OCI-LY1 (cell line): ENCODE data around the gene NUBP2.
A peak's percentile ranks its signal among the peaks of the same experiment; 100 is the strongest.

Experiments used
- EZH2 ChIP-seq: fragments of 200-600 bp; sonication (generic), shearing (Covaris generic); IDR thresholded peaks from 2 replicates; pipeline ENCODE4 v1.8.0; 2017; ENCODE audit warnings: borderline replicate concordance, mixed run types, mild to moderate bottlenecking, antibody characterized with exemption, low read length, moderate library complexity, mixed read lengths
- TF ChIP-seq, protein P1 (sequence below): fragments of 200-600 bp; sonication (generic), shearing (Covaris generic); IDR thresholded peaks from 2 replicates; pipeline ENCODE4 v1.5.1; 2017; ENCODE audit warnings: mild to moderate bottlenecking, antibody characterized with exemption, low read length, moderate library complexity, mixed read lengths

DNA sequence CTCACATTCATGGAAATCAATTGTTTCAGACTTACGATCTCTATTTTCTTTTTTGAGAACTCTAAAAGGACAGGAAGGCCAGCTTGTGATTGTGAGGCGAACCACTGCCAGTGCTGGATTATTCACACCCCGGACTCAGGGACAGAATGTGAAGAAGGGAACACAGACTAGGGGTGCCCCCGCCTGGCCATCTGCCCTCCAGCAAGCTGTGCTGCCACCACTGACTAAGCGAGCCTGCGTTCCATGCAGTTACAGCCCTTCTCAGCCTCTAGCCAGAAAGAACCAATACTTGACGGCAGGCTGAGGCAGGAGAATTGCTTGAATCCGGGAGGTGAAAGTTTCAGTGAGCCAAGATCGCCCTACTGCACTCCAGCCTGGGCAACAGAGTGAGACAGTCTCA, 41.1 kb downstream of the NUBP2 start:
- TF ChIP-seq EZH2 = no peak
- TF ChIP-seq, protein P1, sequence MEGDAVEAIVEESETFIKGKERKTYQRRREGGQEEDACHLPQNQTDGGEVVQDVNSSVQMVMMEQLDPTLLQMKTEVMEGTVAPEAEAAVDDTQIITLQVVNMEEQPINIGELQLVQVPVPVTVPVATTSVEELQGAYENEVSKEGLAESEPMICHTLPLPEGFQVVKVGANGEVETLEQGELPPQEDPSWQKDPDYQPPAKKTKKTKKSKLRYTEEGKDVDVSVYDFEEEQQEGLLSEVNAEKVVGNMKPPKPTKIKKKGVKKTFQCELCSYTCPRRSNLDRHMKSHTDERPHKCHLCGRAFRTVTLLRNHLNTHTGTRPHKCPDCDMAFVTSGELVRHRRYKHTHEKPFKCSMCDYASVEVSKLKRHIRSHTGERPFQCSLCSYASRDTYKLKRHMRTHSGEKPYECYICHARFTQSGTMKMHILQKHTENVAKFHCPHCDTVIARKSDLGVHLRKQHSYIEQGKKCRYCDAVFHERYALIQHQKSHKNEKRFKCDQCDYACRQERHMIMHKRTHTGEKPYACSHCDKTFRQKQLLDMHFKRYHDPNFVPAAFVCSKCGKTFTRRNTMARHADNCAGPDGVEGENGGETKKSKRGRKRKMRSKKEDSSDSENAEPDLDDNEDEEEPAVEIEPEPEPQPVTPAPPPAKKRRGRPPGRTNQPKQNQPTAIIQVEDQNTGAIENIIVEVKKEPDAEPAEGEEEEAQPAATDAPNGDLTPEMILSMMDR = peak; percentile 68
